Measurements from ENCODE around the gene MS4A12.

DNA sequence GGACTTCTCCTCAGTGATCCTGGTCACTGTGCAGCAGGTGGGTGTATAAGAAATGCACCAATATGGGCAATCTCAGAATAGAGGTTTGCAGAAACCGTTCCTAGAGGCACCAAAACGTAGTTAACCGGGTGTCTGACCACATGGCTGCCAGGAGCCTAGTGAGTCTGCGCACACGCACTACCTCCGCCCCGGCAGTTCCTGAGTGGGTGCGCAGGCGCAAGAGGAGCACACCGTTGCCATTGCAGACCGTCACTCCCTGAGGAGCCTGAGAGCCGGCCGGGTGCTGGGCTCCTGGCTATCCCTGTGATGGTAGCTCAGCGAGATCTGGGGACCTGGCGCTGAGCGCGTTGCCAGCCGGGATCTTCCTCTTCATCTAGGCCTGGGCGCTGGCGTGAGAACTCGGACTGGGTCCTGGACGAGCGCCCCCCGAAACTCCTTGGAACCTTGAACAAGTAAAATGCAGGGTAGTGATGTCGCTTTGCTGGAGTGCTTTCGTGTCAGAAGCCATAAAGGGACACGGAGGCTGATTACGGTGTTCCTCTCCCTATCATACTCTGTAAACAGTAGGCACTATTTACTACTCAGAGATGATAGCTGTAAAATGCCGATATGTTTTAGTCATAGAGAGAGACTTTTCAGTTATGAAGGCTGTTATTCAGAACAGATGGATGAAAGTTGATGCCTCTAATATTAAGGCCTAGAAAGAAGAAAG is 22.7 kb downstream of the MS4A12 start, which contains the start of gene MS4A13:
- TF ChIP-seq POLR2A (IDR thresholded peaks at IDR 0.05) (no peak), POLR2AphosphoS5 (IDR thresholded peaks at IDR 0.05) (no peak)
- TF ChIP-seq, protein P1, sequence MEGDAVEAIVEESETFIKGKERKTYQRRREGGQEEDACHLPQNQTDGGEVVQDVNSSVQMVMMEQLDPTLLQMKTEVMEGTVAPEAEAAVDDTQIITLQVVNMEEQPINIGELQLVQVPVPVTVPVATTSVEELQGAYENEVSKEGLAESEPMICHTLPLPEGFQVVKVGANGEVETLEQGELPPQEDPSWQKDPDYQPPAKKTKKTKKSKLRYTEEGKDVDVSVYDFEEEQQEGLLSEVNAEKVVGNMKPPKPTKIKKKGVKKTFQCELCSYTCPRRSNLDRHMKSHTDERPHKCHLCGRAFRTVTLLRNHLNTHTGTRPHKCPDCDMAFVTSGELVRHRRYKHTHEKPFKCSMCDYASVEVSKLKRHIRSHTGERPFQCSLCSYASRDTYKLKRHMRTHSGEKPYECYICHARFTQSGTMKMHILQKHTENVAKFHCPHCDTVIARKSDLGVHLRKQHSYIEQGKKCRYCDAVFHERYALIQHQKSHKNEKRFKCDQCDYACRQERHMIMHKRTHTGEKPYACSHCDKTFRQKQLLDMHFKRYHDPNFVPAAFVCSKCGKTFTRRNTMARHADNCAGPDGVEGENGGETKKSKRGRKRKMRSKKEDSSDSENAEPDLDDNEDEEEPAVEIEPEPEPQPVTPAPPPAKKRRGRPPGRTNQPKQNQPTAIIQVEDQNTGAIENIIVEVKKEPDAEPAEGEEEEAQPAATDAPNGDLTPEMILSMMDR (IDR thresholded peaks at IDR 0.05) = no peak

All from breast epithelium (tissue), 3 donors.